ENCODE measurements around the gene CES4A.

CES4A gene

GRCh38 chr16:67011274-67011673 lies 22.9 kb downstream of the CES4A start:
- no peak for TF ChIP-seq CTCF (IDR thresholded peaks at IDR 0.05)

- TF ChIP-seq CTCF (IDR thresholded peaks at IDR 0.05), result no peak
Observed at GRCh38 chr16:67013233-67013822, 24.9 kb downstream of the CES4A start.

- no peak for TF ChIP-seq CTCF (IDR thresholded peaks at IDR 0.05)
Observed at GRCh38 chr16:67013823-67014633, 25.6 kb downstream of the CES4A start.

- no peak for TF ChIP-seq CTCF (IDR thresholded peaks at IDR 0.05)
Observed at GRCh38 chr16:67014634-67015312, 26.4 kb downstream of the CES4A start.

GRCh38 chr16:67015313-67015731 lies 26.9 kb downstream of the CES4A start:
- no peak for TF ChIP-seq CTCF (IDR thresholded peaks at IDR 0.05)

- TF ChIP-seq CTCF (IDR thresholded peaks at IDR 0.05), result no peak
Observed at GRCh38 chr16:67016143-67016542, 27.8 kb downstream of the CES4A start.

GRCh38 chr16:67016681-67017420 lies 28.5 kb downstream of the CES4A start:
- TF ChIP-seq CTCF (IDR thresholded peaks at IDR 0.05), result no peak

Data from LNCAP (cell line).